Measurements from ENCODE around the gene PLEKHG7.

Gene PLEKHG7

DNA sequence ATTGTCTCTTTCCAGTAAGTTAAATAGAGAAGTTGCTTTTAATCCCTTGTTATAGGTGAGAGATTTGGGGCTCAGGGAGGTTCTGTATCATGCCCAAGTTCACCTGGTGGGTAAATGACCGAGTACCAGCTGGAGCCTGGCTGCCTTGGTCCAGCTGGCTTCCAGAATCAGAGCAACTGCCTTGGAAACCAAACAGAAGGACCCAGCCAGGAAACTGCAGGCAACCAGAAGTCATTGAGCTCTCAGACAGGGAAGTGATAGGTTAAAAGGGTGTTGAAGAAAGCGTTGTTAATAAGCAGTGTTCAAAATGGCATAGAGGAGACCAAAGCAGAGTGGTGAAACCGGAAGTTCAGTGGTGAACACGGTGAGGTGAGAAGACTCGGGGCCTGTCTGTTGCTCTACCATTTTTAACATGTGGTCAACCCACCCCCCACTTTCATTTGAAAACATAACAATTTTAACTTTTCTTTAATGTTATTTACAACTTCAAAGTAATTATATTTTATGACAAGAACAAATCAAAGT, 54.9 kb downstream of the PLEKHG7 start:
- TF ChIP-seq, protein P1, sequence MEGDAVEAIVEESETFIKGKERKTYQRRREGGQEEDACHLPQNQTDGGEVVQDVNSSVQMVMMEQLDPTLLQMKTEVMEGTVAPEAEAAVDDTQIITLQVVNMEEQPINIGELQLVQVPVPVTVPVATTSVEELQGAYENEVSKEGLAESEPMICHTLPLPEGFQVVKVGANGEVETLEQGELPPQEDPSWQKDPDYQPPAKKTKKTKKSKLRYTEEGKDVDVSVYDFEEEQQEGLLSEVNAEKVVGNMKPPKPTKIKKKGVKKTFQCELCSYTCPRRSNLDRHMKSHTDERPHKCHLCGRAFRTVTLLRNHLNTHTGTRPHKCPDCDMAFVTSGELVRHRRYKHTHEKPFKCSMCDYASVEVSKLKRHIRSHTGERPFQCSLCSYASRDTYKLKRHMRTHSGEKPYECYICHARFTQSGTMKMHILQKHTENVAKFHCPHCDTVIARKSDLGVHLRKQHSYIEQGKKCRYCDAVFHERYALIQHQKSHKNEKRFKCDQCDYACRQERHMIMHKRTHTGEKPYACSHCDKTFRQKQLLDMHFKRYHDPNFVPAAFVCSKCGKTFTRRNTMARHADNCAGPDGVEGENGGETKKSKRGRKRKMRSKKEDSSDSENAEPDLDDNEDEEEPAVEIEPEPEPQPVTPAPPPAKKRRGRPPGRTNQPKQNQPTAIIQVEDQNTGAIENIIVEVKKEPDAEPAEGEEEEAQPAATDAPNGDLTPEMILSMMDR (IDR thresholded peaks at IDR 0.05; ENCODE audit: low read depth, low read length, missing control alignments), result no peak
- no peak for DNase-seq (ENCODE audit: low read depth)
- no peak overlapping the region for H3K4me3 ChIP-seq (ENCODE audit: low read depth, low read length)

DNA sequence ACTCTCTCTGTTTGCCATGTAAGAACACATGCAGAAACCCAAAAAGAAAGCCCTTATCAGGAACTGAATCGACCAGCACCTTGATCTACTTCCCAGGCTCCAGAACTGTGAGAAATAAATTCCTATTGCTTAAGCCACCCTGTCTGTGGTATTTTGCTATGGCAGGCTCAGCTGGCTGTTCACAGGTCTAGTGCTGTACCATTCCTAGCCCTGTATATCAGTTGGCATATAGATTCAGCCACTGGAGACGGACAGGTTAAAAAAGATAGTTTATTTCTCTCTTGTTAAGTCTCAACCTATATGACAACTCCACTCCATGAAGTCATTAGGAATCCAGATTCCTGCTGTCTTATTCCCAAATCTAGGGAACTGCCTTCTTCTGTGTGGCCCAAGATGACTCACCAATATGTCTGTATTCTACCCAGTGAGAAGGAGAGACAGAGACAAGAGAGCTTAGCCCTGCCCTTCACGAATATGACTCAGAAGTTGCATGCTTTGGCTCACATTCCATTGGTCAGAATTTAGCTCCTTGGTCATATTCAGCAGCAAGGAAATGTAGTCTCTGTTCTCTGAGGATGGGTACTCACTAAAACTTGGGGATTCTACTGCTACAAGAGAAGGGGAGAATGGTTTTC, 57.0 kb downstream of the PLEKHG7 start:
- no peak for DNase-seq (ENCODE audit: low read depth)
- H3K4me3 ChIP-seq (ENCODE audit: low read depth, low read length), result no peak overlapping the region
- TF ChIP-seq, protein P1 (IDR thresholded peaks at IDR 0.05; ENCODE audit: low read depth, low read length, missing control alignments), result no peak

DNA sequence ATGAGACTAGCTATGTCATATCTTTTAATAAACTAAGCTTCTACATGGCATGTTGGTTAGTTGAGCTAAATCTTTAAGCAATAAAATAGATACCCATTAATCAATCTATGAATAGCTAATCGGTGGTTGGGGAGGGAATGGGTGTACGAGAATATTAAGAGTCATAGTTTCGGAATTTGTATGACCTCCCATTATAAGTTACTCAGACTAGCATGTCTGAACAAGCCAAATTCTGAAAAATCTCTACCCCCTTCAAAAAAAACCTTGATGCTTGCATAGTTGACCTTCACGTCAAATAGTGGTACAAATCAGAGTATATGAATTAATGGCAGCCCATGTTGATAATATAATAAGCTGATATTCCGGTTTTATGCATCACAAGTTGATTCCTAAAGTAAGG, 60.0 kb downstream of the PLEKHG7 start:
- no peak overlapping the region for H3K4me3 ChIP-seq (ENCODE audit: low read depth, low read length)
- TF ChIP-seq, protein P1 (IDR thresholded peaks at IDR 0.05; ENCODE audit: low read depth, low read length, missing control alignments), result no peak
- no peak for DNase-seq (ENCODE audit: low read depth)

DNA sequence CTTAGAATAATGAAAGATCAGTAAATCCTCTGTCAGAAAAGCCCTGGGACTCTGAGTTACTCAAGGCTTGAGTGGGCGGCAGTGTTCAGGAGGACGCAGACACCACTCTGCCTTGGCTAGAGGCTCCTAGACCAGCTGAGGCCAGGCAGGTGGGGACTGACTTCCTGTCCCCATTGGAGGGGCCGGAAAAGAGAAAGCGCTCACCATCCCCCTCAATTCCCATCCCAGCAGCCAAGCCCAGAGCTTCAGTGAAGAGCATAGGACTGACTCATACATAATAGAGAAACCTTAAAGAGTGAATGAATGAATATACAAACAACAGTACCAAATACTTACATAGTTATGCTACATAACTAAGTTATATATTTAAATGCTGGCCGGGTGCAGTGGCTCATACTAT, 62.0 kb downstream of the PLEKHG7 start:
- TF ChIP-seq, protein P1 (IDR thresholded peaks at IDR 0.05; ENCODE audit: low read depth, low read length, missing control alignments), result no peak
- no peak overlapping the region for H3K4me3 ChIP-seq (ENCODE audit: low read depth, low read length)
- no peak for DNase-seq (ENCODE audit: low read depth)

DNA sequence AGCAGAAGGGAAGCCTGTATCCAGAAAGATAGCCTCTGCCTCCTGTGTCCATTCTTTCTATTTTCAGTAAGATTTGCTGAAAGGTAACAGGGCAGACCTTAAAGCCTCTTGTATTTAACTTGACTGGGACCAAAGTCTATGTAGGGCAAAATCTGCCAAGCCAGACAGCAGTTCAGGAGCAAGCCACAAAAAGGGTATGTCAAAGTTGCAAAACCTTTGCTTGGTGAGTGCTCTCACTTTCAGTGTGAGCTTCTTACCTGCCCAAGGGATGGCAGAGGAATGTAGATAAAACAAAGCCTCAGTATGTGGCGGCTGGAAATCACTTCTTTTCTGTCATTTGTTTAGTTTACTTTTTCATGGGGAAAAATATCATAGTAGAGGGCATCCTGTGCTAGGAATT, 63.1 kb downstream of the PLEKHG7 start:
- H3K4me3 ChIP-seq (ENCODE audit: low read depth, low read length), result no peak overlapping the region
- TF ChIP-seq, protein P1 (IDR thresholded peaks at IDR 0.05; ENCODE audit: low read depth, low read length, missing control alignments), result no peak
- DNase-seq (ENCODE audit: low read depth), result no peak

DNA sequence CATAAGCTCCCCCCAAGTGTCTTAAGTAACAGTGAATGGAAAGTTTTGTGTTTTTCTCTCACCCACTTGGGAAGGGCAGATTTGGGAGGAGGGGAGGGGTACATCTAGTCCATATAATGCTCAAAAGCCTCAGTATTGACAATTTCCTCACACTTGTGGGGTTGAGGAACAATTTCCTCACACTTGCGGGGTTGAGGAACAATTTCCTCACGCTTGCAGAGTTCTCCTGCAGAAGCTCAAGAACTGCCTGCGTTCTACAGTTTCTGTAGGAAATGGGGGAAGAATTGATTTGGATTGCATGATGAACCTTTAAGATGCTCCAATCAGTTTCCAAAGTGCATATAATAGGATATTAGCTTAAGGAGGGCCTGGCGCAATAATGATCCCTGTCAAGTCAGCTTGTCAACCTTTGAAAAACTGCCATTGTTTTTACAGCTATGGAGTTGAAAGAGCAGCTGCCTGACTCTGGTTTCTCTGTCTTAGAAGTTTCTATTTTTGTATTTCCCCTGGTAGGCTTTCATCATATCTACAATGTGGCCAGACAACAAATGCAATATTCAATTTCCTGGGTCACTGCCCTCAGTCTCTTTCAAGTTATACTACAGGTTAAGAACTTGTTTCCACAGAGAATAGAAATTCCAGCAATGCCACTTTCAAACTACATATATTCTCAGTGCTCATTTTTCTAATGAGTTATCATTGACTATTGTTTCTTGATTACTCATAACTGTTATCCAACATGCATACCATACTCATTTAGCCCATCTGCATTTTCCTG, 66.5 kb downstream of the PLEKHG7 start:
- peak; percentile 8 for DNase-seq (ENCODE audit: low read depth)
- TF ChIP-seq, protein P1 (IDR thresholded peaks at IDR 0.05; ENCODE audit: low read depth, low read length, missing control alignments), result no peak
- H3K4me3 ChIP-seq (ENCODE audit: low read depth, low read length), result no peak overlapping the region

All from GM12864 (cell line).